Aorta (tissue), 5 donors: ENCODE data around the gene ARHGEF33. TPM values are rescaled to one million over a fixed set of nuclear protein-coding genes. Genes with fewer than 3 reads are reported as not detected.

Experiments
- ATAC-seq: fragments of 200-7000 bp; cut with Tn5 transposase; one replicate; pipeline ENCODE4 v1.9.1; 2022; ENCODE audit warnings: moderate library complexity; ENCODE audit not compliant: low FRiP score
- DNase-seq, 2 donors: peaks; one replicate each; pipeline ENCODE4 v3.0.0-alpha.2; 2020
- H3K27ac ChIP-seq, 2 donors: one replicate each; pipeline ENCODE4 v1.5.1; 2013; ENCODE audit warnings: low read length in 2 of 2, mild to moderate bottlenecking in 2 of 2, moderate library complexity in 2 of 2, control low read depth in 1 of 2, inconsistent platforms in 1 of 2, low read depth in 1 of 2
- H3K27me3 ChIP-seq, 2 donors: one replicate each; pipeline ENCODE4 v1.6.1; 2013; ENCODE audit warnings: control low read depth in 1 of 2, low read length in 1 of 2, mild to moderate bottlenecking in 1 of 2, moderate library complexity in 1 of 2; ENCODE audit not compliant: insufficient read depth in 2 of 2, control insufficient read depth in 1 of 2
- H3K36me3 ChIP-seq, 2 donors: one replicate each; pipeline ENCODE4 v1.6.1; 2013; ENCODE audit warnings: control low read depth in 1 of 2, low read length in 1 of 2, mild to moderate bottlenecking in 1 of 2; ENCODE audit not compliant: insufficient read depth in 2 of 2, control insufficient read depth in 1 of 2
- H3K4me1 ChIP-seq, 2 donors: one replicate each; pipeline ENCODE4 v1.6.1; 2013; ENCODE audit warnings: low read length in 2 of 2, control low read depth in 1 of 2, mild to moderate bottlenecking in 1 of 2, moderate library complexity in 1 of 2; ENCODE audit not compliant: insufficient read depth in 2 of 2, control insufficient read depth in 1 of 2
- H3K4me3 ChIP-seq, 2 donors: one replicate each; pipeline ENCODE4 v1.5.1; 2013; ENCODE audit warnings: low read length in 2 of 2, control low read depth in 1 of 2, mild to moderate bottlenecking in 1 of 2
- H3K9me3 ChIP-seq: one replicate; pipeline ENCODE4 v1.6.1; 2013; ENCODE audit warnings: mild to moderate bottlenecking, low read length; ENCODE audit not compliant: control insufficient read depth
- WGBS, 2 donors: extraction: QIAGEN DNeasy Blood & Tissue Kit; methylation state at CpG; one replicate each; pipeline ENCODE4 v1.1.7; 2013; 5-methylcytosine and 5-hydroxymethylcytosine counted together
- intact Hi-C, 2 donors: fragments of 100-400 bp; cut with DNase I; formaldehyde crosslinking; loops; one replicate each; pipeline versions ENCODE4 v1.14.2 to v1.15.0; 2022
- polyA plus RNA-seq, 2 donors: library from polyadenylated mRNA; stranded (reverse); fragments of 200-250 nt; gene quantifications; one replicate each; pipeline ENCODE4 v1.2.3, GENCODE V29; 2013
- total RNA-seq, 2 donors: library from RNA; stranded (reverse); fragmentation: NEBNext Ultra II Directional; extraction: Animal tissue kit (Norgen Biotek cat#: 25700); gene quantifications; one replicate each; pipeline ENCODE4 v1.2.1, GENCODE V29; 2021
- donor health status: healthy with polysubstance abuse.
- donor health status: Bipolar disorder and iron deficiency.
- donor health status: DM: no; HTN: no; CAD: no.
- donor health status: DM: no; HTN: no; CAD: no.
- donor health status: DM: yes; HTN: yes; CAD: no.

ARHGEF33 gene
- total and polyA plus RNA-seq, 4 donors: 0.42 to 3.7 (median 1.7) TPM; not detected in 1

DNA sequence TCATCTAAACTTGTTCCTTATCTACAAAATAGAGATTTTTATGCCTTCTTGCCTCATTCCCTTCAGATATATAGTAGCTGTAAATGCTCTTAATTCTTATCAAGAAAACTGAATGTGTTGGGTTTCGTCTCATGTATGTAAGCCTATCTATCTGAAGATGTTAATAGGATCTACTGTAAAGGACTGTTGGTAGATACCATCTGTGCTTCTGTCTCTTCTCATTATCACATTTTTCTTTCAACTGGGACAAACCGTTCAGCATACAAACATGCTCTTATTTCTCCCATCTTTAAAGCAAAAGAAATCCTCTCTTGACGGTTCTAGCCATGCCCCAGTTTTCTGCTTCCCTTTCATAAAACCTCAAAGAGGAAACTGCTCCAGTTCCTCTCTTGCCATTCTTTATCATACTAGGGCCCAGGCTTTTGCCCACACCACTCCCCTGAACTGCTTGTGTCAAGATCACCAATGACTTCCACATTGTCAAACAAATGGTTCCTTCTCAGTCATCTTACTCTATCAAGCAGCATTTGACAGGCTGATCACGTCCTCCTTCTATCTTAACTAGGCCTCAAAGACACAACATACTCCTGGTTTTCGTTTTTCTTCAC lies 88.7 kb downstream of the ARHGEF33 start:
- no peaks in the 10 kb centered on the region for H3K4me1 ChIP-seq
- H3K36me3 ChIP-seq: peaks cover 0 to 2% of the 10 kb centered on the region in 2 donors
- no peak overlapping the region for H3K27ac ChIP-seq
- intact Hi-C loops: no loop called here
- ATAC-seq (no peak), DNase-seq (no peak)
- 89 to 92% methylated on average over 5 of the region's 5 CpGs for WGBS, 2 donors
- H3K27me3 ChIP-seq: no peaks in the 10 kb centered on the region
- no peak overlapping the region for H3K4me3 ChIP-seq
- no peaks in the 10 kb centered on the region for H3K9me3 ChIP-seq

DNA sequence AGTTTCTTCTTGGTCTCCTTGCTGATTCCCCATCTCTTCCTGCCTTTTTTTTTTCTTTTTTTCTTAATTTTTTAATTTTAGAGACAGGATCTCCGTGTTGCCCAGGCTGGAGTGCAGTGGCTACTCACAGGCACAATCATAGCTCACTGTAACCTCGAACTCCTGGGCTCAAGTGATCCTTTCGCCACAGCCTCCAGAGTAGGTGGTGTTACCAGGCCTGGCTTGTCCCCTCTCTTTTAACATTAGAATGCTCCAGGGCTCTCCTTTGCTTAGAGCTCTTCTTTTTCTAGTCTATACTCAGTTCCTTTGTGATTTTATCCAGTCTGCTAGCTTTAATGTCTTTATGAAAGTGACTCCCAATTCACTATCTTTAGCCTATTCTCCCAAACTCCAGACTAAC lies 89.2 kb downstream of the ARHGEF33 start:
- Histone ChIP-seq H3K27ac (no peak overlapping the region), H3K4me3 (no peak overlapping the region), H3K36me3 (peaks cover 0 to 2% of the 10 kb centered on the region in 2 donors), H3K9me3 (no peaks in the 10 kb centered on the region), H3K4me1 (no peaks in the 10 kb centered on the region), H3K27me3 (no peaks in the 10 kb centered on the region)
- 95 to 96% methylated on average over 3 of the region's 3 CpGs for WGBS, 2 donors
- no peak for DNase-seq
- ATAC-seq: no peak
- intact Hi-C loops: no loop called here

DNA sequence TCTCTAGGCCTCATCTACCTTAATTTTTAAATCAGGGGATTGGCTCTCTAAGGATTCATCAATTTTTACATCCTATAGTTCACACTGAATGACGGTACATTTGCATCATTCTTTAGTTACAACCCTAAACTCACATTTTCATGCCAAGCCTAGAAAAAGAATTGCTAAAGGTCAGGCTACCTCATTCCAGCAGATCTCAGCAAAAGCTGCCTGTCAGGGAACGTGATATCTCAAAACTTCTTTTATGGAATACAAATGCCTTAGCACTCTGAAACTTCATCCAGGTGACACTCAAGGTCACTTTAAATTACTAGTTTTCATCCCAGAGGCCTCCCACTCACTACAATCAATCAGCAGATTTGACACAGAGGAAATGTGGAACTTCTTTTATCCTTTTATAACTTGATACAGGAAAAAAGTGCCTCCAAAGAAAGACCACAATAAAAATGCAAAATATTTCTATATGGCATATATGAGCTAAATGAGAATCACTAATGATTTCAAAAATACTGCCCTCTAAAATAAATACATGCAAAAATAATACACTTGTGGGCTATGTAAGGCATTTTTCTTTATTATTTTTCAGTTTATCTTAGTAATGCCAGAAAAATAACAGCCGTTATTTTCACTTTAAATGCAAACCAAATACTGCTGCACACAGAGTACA lies 91.5 kb downstream of the ARHGEF33 start:
- WGBS, 2 donors: 89 to 90% methylated on average over 3 of the region's 3 CpGs

DNA sequence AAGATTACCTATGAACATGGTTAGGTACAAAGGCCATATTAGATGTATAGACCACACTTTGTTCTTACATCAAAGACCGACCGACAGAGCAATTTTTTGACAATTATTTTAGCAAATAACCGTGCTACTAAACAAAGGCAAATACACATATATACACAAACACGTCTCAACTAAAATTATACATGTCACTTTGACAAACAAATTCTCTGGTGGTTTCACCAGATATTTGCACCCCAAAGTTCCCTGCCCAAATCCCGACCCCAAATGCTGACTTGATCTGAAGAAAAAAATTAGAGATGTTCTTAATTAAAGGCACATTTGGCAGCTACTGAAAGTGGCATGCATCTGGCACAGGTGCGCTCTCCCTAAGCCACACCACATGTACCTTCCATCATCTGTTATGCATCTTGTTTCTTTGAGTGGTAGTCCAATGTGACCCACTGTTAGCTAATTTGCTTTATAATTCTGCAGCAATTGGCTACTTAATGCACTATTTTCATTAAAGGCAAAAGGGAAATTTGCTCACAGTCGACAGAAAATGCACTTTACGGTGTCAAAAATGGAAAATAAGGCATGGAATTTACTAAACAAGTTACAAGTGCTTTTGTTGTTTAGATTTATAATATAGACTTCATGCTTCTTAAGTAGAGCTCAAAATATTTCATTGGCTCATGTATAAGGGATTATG lies 92.1 kb downstream of the ARHGEF33 start:
- H3K36me3 ChIP-seq: peaks cover 5 to 6% of the 10 kb centered on the region in 2 donors
- DNase-seq (no peak), ATAC-seq (no peak)
- no peaks in the 10 kb centered on the region for H3K27me3 ChIP-seq
- H3K4me1 ChIP-seq: no peaks in the 10 kb centered on the region
- H3K4me3 ChIP-seq: no peak overlapping the region
- H3K27ac ChIP-seq: no peak overlapping the region
- H3K9me3 ChIP-seq: no peaks in the 10 kb centered on the region
- intact Hi-C loops: no loop called here
- WGBS, 2 donors: 95% methylated on average over 8 of the region's 8 CpGs

More for the DNA sequence above, 91.5 kb downstream of the ARHGEF33 start:
- H3K27ac ChIP-seq: no peak overlapping the region
- H3K27me3 ChIP-seq: no peaks in the 10 kb centered on the region
- no peak overlapping the region for H3K4me3 ChIP-seq
- no peaks in the 10 kb centered on the region for H3K4me1 ChIP-seq
- intact Hi-C loops: no loop called here
- no peaks in the 10 kb centered on the region for H3K9me3 ChIP-seq
- DNase-seq (no peak), ATAC-seq (no peak)
- H3K36me3 ChIP-seq: peaks cover 3 to 6% of the 10 kb centered on the region in 2 donors

DNA sequence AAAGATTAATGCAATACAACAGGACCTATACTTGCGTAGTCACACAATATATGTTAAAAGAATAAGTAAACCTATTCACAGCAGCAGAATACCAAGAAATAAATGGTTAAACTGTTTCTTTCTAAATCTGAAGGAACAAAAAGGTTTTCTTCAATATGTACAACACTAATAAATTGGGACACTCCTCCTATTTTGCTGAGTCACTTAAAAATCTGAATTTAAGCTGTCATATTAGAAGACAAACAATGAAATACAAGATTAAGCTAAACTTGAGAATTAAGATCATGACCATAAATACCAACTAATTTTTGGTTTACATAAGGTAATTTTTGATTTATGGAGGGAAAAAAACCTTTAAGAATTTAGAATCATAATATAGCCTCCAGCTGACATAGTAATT lies 92.8 kb downstream of the ARHGEF33 start:
- intact Hi-C loops: no loop called here
- no peaks in the 10 kb centered on the region for H3K27me3 ChIP-seq
- no peak overlapping the region for H3K4me3 ChIP-seq
- H3K9me3 ChIP-seq: no peaks in the 10 kb centered on the region
- 100% methylated on average over 1 of the region's 1 CpG for WGBS, 2 donors
- no peak for DNase-seq
- peaks cover 5 to 6% of the 10 kb centered on the region in 2 donors for H3K36me3 ChIP-seq
- no peak for ATAC-seq
- no peak overlapping the region for H3K27ac ChIP-seq
- H3K4me1 ChIP-seq: no peaks in the 10 kb centered on the region

DNA sequence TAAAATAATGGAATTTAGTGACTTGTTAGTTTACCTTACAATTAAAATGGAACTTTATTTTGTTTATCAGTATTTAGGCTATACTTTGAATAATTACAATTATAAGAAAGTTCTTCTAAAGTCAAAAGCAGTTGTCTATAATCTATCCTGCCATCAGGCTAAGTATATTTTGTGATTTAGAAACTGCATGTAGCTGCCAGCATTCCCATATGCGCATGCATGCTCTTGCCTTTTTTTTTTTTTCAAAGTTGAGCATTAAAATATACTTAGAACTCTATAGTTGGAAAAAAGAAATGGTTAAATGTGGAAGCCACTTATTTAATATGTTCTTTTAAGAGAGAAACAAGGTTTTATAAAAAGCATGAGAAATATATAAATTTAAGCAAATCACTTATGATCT lies 99.0 kb downstream of the ARHGEF33 start:
- ATAC-seq: no peak
- no peak overlapping the region for H3K27ac ChIP-seq
- WGBS, 2 donors: 96 to 98% methylated on average over 1 of the region's 1 CpG
- no peaks in the 10 kb centered on the region for H3K9me3 ChIP-seq
- peaks cover 5 to 8% of the 10 kb centered on the region in 2 donors for H3K36me3 ChIP-seq
- no peak overlapping the region for H3K4me3 ChIP-seq
- intact Hi-C loops: no loop called here
- no peaks in the 10 kb centered on the region for H3K4me1 ChIP-seq
- DNase-seq: no peak
- H3K27me3 ChIP-seq: no peaks in the 10 kb centered on the region

DNA sequence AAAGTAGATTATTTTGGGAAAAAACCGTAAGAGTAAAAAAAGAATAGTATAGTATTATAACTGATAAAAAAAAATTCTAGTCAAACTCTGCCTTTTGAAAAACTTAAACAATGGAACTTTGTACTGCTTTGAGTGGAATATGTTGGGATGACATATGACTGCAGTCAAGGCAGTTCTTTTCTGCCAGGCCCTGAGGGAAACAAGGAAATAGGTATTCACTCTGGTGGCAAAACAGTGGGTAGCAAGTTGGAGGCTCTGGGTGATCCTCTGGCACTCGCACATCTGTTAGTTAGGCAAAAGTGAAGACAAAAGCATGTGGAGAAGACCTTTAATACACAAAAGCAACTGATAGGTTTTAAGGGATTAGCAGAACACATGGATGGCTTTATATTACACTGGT lies 102.2 kb downstream of the ARHGEF33 start:
- ATAC-seq (no peak), DNase-seq (no peak)
- H3K27me3 ChIP-seq: no peaks in the 10 kb centered on the region
- peaks cover 0 to 4% of the 10 kb centered on the region in 2 donors for H3K36me3 ChIP-seq
- H3K9me3 ChIP-seq: no peaks in the 10 kb centered on the region
- no peak overlapping the region for H3K4me3 ChIP-seq
- no peak overlapping the region for H3K27ac ChIP-seq
- 83 to 84% methylated on average over 2 of the region's 2 CpGs for whole genome bisulfite sequencing, 2 donors
- H3K4me1 ChIP-seq: no peaks in the 10 kb centered on the region
- intact Hi-C loops: no loop called here

DNA sequence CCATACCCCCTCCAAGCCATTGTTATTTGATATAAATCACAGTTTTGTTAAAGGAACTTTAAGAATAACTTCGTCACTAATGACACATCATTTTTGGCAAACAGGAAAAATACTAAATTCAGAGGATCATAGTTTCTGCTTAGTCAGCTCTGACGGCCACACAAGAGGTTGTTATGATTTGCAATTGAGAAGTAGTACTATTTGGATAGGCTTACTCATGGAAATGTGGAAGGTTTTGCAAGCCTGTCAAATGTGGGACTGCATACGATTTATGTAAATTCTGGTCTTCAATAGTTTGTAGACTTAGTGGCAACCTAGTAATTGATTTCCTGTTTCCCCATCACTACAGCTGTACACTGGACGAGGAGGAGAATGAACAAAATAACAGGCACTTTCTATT lies 108.1 kb downstream of the ARHGEF33 start:
- H3K27ac ChIP-seq: no peak overlapping the region
- no peaks in the 10 kb centered on the region for H3K27me3 ChIP-seq
- H3K4me1 ChIP-seq: no peaks in the 10 kb centered on the region
- 17 to 19% methylated on average over 4 of the region's 4 CpGs for WGBS, 2 donors
- intact Hi-C loops: loop anchor here in 1 of 2 donors (2.0 kb wide), 1 partner anchor 15 kb away; no protein-coding TSS in a partner anchor
- H3K4me3 ChIP-seq: no peak overlapping the region
- H3K36me3 ChIP-seq: peaks cover 0 to 8% of the 10 kb centered on the region in 2 donors
- no peak for ATAC-seq
- no peak for DNase-seq
- no peaks in the 10 kb centered on the region for H3K9me3 ChIP-seq
